ENCODE results near the gene TRIM45. TPM values are rescaled to one million over a fixed set of nuclear protein-coding genes. Genes with fewer than 3 reads are reported as not detected.

Gene TRIM45
- total and polyA plus RNA-seq, 2 donors (not counting 1 experiment from before 2014, with no cell fraction given) = 0.64 to 2.5 TPM

GRCh38 chr1:117169871-117170596 is 48.5 kb upstream of the TRIM45 start:
- Mint-ChIP-seq H3K4me3 (no peak overlapping the region), H3K27ac (no peak overlapping the region), H3K27me3 (peaks cover 4% of the 10 kb centered on the region), H3K9me3 (ENCODE audit: insufficient read depth) (no peaks in the 10 kb centered on the region), H3K4me1 (no peaks in the 10 kb centered on the region)
- intact Hi-C loops (cut with micrococcal nuclease) = no loop called here
- Histone ChIP-seq H3K9ac (ENCODE audit: low read length) (no peak overlapping the region), H4K20me1 (ENCODE audit: control insufficient read depth, insufficient read depth, low read length, poor library complexity, severe bottlenecking) (no peaks in the 10 kb centered on the region), H3K27me3 (replicated peaks in 1 of 4; ENCODE audit: control extremely low read depth in 1 of 4, control insufficient read depth in 3 of 4, insufficient read depth in 4 of 4, low read length in 3 of 4) (no peaks in the 10 kb centered on the region), H3K4me2 (replicated peaks; ENCODE audit: low read depth, low read length, poor library complexity, severe bottlenecking) (no peak overlapping the region), H3K27ac (ENCODE audit: low read length in 2 of 2) (no peak overlapping the region), H3K9me3 (ENCODE audit: control extremely low read depth in 1 of 3, control insufficient read depth in 2 of 3, insufficient read depth in 1 of 3, low read length in 2 of 3) (peaks cover 0 to 3% (median 1%) of the 10 kb centered on the region in 3 donors), H2AFZ (ENCODE audit: insufficient read depth, low read depth, low read length, poor library complexity, severe bottlenecking) (no peak overlapping the region), H3K79me2 (ENCODE audit: control insufficient read depth, insufficient read depth, low read length) (no peaks in the 10 kb centered on the region), H3K4me3 (ENCODE audit: control extremely low read depth in 1 of 5, extremely low read depth in 1 of 5, insufficient read depth in 1 of 5, low read depth in 2 of 5, low read length in 4 of 5) (no peak overlapping the region), H3K36me3 (replicated peaks in 1 of 2; ENCODE audit: control extremely low read depth in 1 of 2, control insufficient read depth in 1 of 2, extremely low read depth in 1 of 2, insufficient read depth in 2 of 2, low read length in 1 of 2) (no peaks in the 10 kb centered on the region), H3K4me1 (ENCODE audit: control insufficient read depth in 2 of 2, insufficient read depth in 2 of 2, low read length in 2 of 2) (no peaks in the 10 kb centered on the region)
- POLR2A ChIA-PET = no interaction called here
- TF ChIP-seq EZH2 (IDR thresholded peaks at IDR 0.05; ENCODE audit: borderline replicate concordance, insufficient read depth, low read depth, low read length, poor library complexity, severe bottlenecking) (no peak), CTCF (IDR thresholded peaks at IDR 0.05) (no peak)
- no CpG with 5 or more reads among the region's 4 CpGs for WGBS (ENCODE audit: insufficient coverage)
- CTCF ChIA-PET = no interaction called here
- ATAC-seq (ENCODE audit: low read depth) (no peak), DNase-seq (no peak)

- H3K4me1 ChIP-seq (ENCODE audit: control insufficient read depth in 2 of 2, insufficient read depth in 2 of 2, low read length in 2 of 2) = no peaks in the 10 kb centered on the region
- no peak for ATAC-seq (ENCODE audit: low read depth)
- Mint-ChIP-seq H3K4me1 (no peaks in the 10 kb centered on the region), H3K27me3 (peaks cover 11% of the 10 kb centered on the region), H3K9me3 (ENCODE audit: insufficient read depth) (no peaks in the 10 kb centered on the region), H3K4me3 (no peak overlapping the region), H3K27ac (no peak overlapping the region)
- H3K36me3 ChIP-seq (replicated peaks in 1 of 2; ENCODE audit: control extremely low read depth in 1 of 2, control insufficient read depth in 1 of 2, extremely low read depth in 1 of 2, insufficient read depth in 2 of 2, low read length in 1 of 2) = no peaks in the 10 kb centered on the region
- H2AFZ ChIP-seq (ENCODE audit: insufficient read depth, low read depth, low read length, poor library complexity, severe bottlenecking) = no peak overlapping the region
- TF ChIP-seq CTCF (IDR thresholded peaks at IDR 0.05) = no peak
- H4K20me1 ChIP-seq (ENCODE audit: control insufficient read depth, insufficient read depth, low read length, poor library complexity, severe bottlenecking) = no peaks in the 10 kb centered on the region
- H3K4me2 ChIP-seq (replicated peaks; ENCODE audit: low read depth, low read length, poor library complexity, severe bottlenecking) = no peak overlapping the region
- H3K9me3 ChIP-seq (ENCODE audit: control extremely low read depth in 1 of 3, control insufficient read depth in 2 of 3, insufficient read depth in 1 of 3, low read length in 2 of 3) = peaks cover 0 to 3% (median 1%) of the 10 kb centered on the region in 3 donors
- POLR2A ChIA-PET = no interaction called here
- intact Hi-C loops (cut with micrococcal nuclease) = no loop called here
- no peak overlapping the region for H3K4me3 ChIP-seq (ENCODE audit: control extremely low read depth in 1 of 5, extremely low read depth in 1 of 5, insufficient read depth in 1 of 5, low read depth in 2 of 5, low read length in 4 of 5)
- H3K27me3 ChIP-seq (replicated peaks in 1 of 4; ENCODE audit: control extremely low read depth in 1 of 4, control insufficient read depth in 3 of 4, insufficient read depth in 4 of 4, low read length in 3 of 4) = peaks cover 0 to 6% (median 1%) of the 10 kb centered on the region in 4 experiments
- H3K79me2 ChIP-seq (ENCODE audit: control insufficient read depth, insufficient read depth, low read length) = no peaks in the 10 kb centered on the region
- no peak overlapping the region for H3K27ac ChIP-seq (ENCODE audit: low read length in 2 of 2)
- no peak overlapping the region for H3K9ac ChIP-seq (ENCODE audit: low read length)
- DNase-seq = no peak
- CTCF ChIA-PET = no interaction called here
These were observed 45.9 kb upstream of the TRIM45 start for GRCh38 chr1:117167402-117167801.
